ENCODE results near the gene ACOX3. TPM values are rescaled to one million over a fixed set of nuclear protein-coding genes. Genes with fewer than 3 reads are reported as not detected.

The ACOX3 gene
- polyA plus RNA-seq, 3 donors = 3.8 to 16.8 (median 13.3) TPM

GRCh38 chr4:8391071-8391470 is 49.5 kb downstream of the ACOX3 start:
- WGBS (ENCODE audit: insufficient coverage) = 100% methylated on average over 1 of the region's 7 CpGs
- Histone ChIP-seq H3K4me1 (ENCODE audit: control insufficient read depth in 1 of 2, insufficient read depth in 2 of 2, low read length in 2 of 2) (no peaks in the 10 kb centered on the region), H3K4me2 (replicated peaks; ENCODE audit: extremely low read depth, low read length, poor library complexity, severe bottlenecking) (no peak overlapping the region), H4K20me1 (ENCODE audit: insufficient read depth, low read length) (no peaks in the 10 kb centered on the region), H3K9me3 (replicated peaks in 1 of 2; ENCODE audit: control insufficient read depth in 1 of 2, insufficient read depth in 1 of 2, low read length in 2 of 2) (no peaks in the 10 kb centered on the region), H3K4me3 (replicated peaks in 1 of 3; ENCODE audit: low read depth in 2 of 3, low read length in 3 of 3) (no peak overlapping the region), H3K27ac (ENCODE audit: low read depth in 1 of 2, low read length in 2 of 2) (no peak overlapping the region), H3K79me2 (ENCODE audit: insufficient read depth, low read length) (no peaks in the 10 kb centered on the region), H3K27me3 (ENCODE audit: control insufficient read depth in 2 of 2, insufficient read depth in 2 of 2, low read length in 2 of 2) (no peaks in the 10 kb centered on the region), H3K9ac (ENCODE audit: insufficient read depth, low read length, poor library complexity, severe bottlenecking) (no peak overlapping the region), H3K36me3 (replicated peaks in 1 of 2; ENCODE audit: control insufficient read depth in 1 of 2, insufficient read depth in 2 of 2, low read length in 2 of 2) (peaks cover 44 to 81% of the 10 kb centered on the region in 2 donors), H2AFZ (ENCODE audit: insufficient read depth, low read depth, low read length, poor library complexity, severe bottlenecking) (no peak overlapping the region)
- Mint-ChIP-seq H3K27ac (no peak overlapping the region), H3K36me3 (peaks cover 62 to 81% of the 10 kb centered on the region in 2 donors), H3K4me3 (no peak overlapping the region), H3K9me3 (no peaks in the 10 kb centered on the region), H3K4me1 (no peaks in the 10 kb centered on the region), H3K27me3 (ENCODE audit: low read depth in 3 of 3) (peaks cover 0 to 2% (median 0%) of the 10 kb centered on the region in 3 donors)
- DNase-seq = no peak
- TF ChIP-seq, protein P1, sequence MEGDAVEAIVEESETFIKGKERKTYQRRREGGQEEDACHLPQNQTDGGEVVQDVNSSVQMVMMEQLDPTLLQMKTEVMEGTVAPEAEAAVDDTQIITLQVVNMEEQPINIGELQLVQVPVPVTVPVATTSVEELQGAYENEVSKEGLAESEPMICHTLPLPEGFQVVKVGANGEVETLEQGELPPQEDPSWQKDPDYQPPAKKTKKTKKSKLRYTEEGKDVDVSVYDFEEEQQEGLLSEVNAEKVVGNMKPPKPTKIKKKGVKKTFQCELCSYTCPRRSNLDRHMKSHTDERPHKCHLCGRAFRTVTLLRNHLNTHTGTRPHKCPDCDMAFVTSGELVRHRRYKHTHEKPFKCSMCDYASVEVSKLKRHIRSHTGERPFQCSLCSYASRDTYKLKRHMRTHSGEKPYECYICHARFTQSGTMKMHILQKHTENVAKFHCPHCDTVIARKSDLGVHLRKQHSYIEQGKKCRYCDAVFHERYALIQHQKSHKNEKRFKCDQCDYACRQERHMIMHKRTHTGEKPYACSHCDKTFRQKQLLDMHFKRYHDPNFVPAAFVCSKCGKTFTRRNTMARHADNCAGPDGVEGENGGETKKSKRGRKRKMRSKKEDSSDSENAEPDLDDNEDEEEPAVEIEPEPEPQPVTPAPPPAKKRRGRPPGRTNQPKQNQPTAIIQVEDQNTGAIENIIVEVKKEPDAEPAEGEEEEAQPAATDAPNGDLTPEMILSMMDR (IDR thresholded peaks at IDR 0.05) = no peak
- intact Hi-C loops (cut with micrococcal nuclease) = no loop called here

- peaks cover 0 to 2% (median 0%) of the 10 kb centered on the region in 3 donors for H3K27me3 Mint-ChIP-seq (ENCODE audit: low read depth in 3 of 3)
- Histone ChIP-seq H3K36me3 (replicated peaks in 1 of 2; ENCODE audit: control insufficient read depth in 1 of 2, insufficient read depth in 2 of 2, low read length in 2 of 2) (peaks cover 44 to 81% of the 10 kb centered on the region in 2 donors), H3K4me3 (replicated peaks in 1 of 3; ENCODE audit: low read depth in 2 of 3, low read length in 3 of 3) (no peak overlapping the region), H2AFZ (ENCODE audit: insufficient read depth, low read depth, low read length, poor library complexity, severe bottlenecking) (no peak overlapping the region), H3K9me3 (replicated peaks in 1 of 2; ENCODE audit: control insufficient read depth in 1 of 2, insufficient read depth in 1 of 2, low read length in 2 of 2) (no peaks in the 10 kb centered on the region), H4K20me1 (ENCODE audit: insufficient read depth, low read length) (no peaks in the 10 kb centered on the region), H3K27ac (ENCODE audit: low read depth in 1 of 2, low read length in 2 of 2) (no peak overlapping the region), H3K4me2 (replicated peaks; ENCODE audit: extremely low read depth, low read length, poor library complexity, severe bottlenecking) (no peak overlapping the region), H3K79me2 (ENCODE audit: insufficient read depth, low read length) (no peaks in the 10 kb centered on the region), H3K9ac (ENCODE audit: insufficient read depth, low read length, poor library complexity, severe bottlenecking) (no peak overlapping the region), H3K27me3 (ENCODE audit: control insufficient read depth in 2 of 2, insufficient read depth in 2 of 2, low read length in 2 of 2) (no peaks in the 10 kb centered on the region), H3K4me1 (ENCODE audit: control insufficient read depth in 1 of 2, insufficient read depth in 2 of 2, low read length in 2 of 2) (no peaks in the 10 kb centered on the region)
- 90% methylated on average over 2 of the region's 5 CpGs for WGBS (ENCODE audit: insufficient coverage)
- peak overlapping the region in 1 of 7 donors; percentile 58 for H3K27ac Mint-ChIP-seq
- H3K4me3 Mint-ChIP-seq = no peak overlapping the region
- H3K9me3 Mint-ChIP-seq = no peaks in the 10 kb centered on the region
- no peak for DNase-seq
- H3K4me1 Mint-ChIP-seq = no peaks in the 10 kb centered on the region
- TF ChIP-seq, protein P1 (IDR thresholded peaks at IDR 0.05) = no peak
- peaks cover 61 to 81% of the 10 kb centered on the region in 2 donors for H3K36me3 Mint-ChIP-seq
- intact Hi-C loops (cut with micrococcal nuclease) = no loop called here
These were observed 49.9 kb downstream of the ACOX3 start for GRCh38 chr4:8390577-8390976.
